ENCODE results near the gene HS2ST1. TPM values are rescaled to one million over a fixed set of nuclear protein-coding genes. Genes with fewer than 3 reads are reported as not detected.

Gene HS2ST1
- total RNA-seq, 1 donor from 2014 or later = 11.5 TPM

- Histone ChIP-seq H3K4me1 (peaks cover 27% of the 10 kb centered on the region), H3K4me3 (no peak overlapping the region), H3K36me3 (no peaks in the 10 kb centered on the region), H3K27ac (no peak overlapping the region), H3K27me3 (no peaks in the 10 kb centered on the region), H3K9me3 (no peaks in the 10 kb centered on the region)
- intact Hi-C loops (cut with DNase I) = no loop called here
- DNase-seq (ENCODE audit: extremely low spot score in 2 of 2) = no peak
- TF ChIP-seq POLR2A (IDR thresholded peaks at IDR 0.05) = no peak
- TF ChIP-seq, protein P1, sequence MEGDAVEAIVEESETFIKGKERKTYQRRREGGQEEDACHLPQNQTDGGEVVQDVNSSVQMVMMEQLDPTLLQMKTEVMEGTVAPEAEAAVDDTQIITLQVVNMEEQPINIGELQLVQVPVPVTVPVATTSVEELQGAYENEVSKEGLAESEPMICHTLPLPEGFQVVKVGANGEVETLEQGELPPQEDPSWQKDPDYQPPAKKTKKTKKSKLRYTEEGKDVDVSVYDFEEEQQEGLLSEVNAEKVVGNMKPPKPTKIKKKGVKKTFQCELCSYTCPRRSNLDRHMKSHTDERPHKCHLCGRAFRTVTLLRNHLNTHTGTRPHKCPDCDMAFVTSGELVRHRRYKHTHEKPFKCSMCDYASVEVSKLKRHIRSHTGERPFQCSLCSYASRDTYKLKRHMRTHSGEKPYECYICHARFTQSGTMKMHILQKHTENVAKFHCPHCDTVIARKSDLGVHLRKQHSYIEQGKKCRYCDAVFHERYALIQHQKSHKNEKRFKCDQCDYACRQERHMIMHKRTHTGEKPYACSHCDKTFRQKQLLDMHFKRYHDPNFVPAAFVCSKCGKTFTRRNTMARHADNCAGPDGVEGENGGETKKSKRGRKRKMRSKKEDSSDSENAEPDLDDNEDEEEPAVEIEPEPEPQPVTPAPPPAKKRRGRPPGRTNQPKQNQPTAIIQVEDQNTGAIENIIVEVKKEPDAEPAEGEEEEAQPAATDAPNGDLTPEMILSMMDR (IDR thresholded peaks at IDR 0.05) = no peak
These were observed 239.9 kb downstream of the HS2ST1 start for GRCh38 chr1:87154384-87154783.

GRCh38 chr1:87155170-87155569 is 240.7 kb downstream of the HS2ST1 start:
- Histone ChIP-seq H3K36me3 (no peaks in the 10 kb centered on the region), H3K27ac (no peak overlapping the region), H3K9me3 (no peaks in the 10 kb centered on the region), H3K27me3 (no peaks in the 10 kb centered on the region), H3K4me1 (peaks cover 19% of the 10 kb centered on the region), H3K4me3 (no peak overlapping the region)
- TF ChIP-seq, protein P1 (IDR thresholded peaks at IDR 0.05) = no peak
- TF ChIP-seq POLR2AphosphoS5 (IDR thresholded peaks at IDR 0.05; ENCODE audit: insufficient read depth in 1 of 2, low read depth in 1 of 2) (no peak), POLR2A (IDR thresholded peaks at IDR 0.05) (no peak)
- DNase-seq (ENCODE audit: extremely low spot score in 2 of 2) = no peak
- intact Hi-C loops (cut with DNase I) = no loop called here

GRCh38 chr1:87155648-87156047 is 241.2 kb downstream of the HS2ST1 start:
- peaks cover 16% of the 10 kb centered on the region for H3K4me1 ChIP-seq
- H3K27ac ChIP-seq = no peak overlapping the region
- intact Hi-C loops (cut with DNase I) = no loop called here
- no peak overlapping the region for H3K4me3 ChIP-seq
- no peak for TF ChIP-seq POLR2AphosphoS5 (IDR thresholded peaks at IDR 0.05; ENCODE audit: insufficient read depth in 1 of 2, low read depth in 1 of 2)
- TF ChIP-seq, protein P1 (IDR thresholded peaks at IDR 0.05) = no peak
- TF ChIP-seq POLR2A (IDR thresholded peaks at IDR 0.05) = no peak
- H3K27me3 ChIP-seq = no peaks in the 10 kb centered on the region
- no peak for DNase-seq (ENCODE audit: extremely low spot score in 2 of 2)
- no peaks in the 10 kb centered on the region for H3K9me3 ChIP-seq
- no peaks in the 10 kb centered on the region for H3K36me3 ChIP-seq

DNA sequence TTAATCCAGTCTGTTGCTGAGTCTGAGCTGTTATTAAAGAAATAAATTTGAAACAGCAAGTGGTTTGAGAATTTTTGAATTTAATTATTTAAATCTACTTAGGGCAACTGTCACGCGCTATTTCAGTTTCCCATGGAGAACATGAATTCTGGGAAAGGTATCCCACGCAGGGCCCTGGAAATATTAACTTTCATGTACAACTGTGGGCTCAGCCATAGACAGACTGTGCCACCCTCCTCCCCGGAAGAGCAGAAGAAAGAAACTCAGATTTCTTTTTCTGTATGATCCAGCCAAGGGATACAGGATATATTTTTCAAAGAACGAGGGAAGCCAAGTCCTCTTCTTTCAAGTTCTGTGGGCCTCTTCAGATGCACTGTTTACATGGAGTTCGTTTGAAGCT is 241.7 kb downstream of the HS2ST1 start:
- H3K27me3 ChIP-seq = no peaks in the 10 kb centered on the region
- no peaks in the 10 kb centered on the region for H3K36me3 ChIP-seq
- no peak for DNase-seq (ENCODE audit: extremely low spot score in 2 of 2)
- H3K9me3 ChIP-seq = no peaks in the 10 kb centered on the region
- intact Hi-C loops (cut with DNase I) = no loop called here
- H3K4me1 ChIP-seq = peaks cover 12% of the 10 kb centered on the region
- no peak overlapping the region for H3K4me3 ChIP-seq
- TF ChIP-seq POLR2AphosphoS5 (IDR thresholded peaks at IDR 0.05; ENCODE audit: insufficient read depth in 1 of 2, low read depth in 1 of 2) = no peak
- TF ChIP-seq POLR2A (IDR thresholded peaks at IDR 0.05) = no peak
- no peak overlapping the region for H3K27ac ChIP-seq

DNA sequence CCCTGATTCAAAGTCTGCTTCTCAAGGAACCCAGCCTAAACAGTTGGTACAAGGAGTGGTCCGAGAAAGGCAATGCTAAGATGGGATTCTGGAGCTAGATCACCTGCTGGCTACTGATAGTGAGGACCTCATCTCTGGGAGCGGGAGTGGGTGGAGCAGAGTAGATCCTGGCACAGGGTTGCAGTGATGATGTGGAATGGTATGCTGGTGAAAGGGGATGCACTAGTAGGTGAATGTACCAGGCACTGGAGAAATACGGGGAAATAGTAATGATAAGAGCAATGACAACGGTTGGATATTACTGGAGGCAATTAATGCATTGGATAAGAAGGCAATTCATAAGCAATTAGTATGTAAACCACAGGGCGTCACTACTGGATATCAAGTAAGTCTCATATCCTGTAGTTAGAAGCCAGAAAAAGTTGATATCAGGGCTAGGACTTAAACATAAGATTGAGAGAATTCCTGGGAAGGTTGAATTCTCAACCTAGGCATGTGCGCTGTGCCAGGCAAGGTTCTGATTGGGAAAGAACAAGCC is 245.0 kb downstream of the HS2ST1 start:
- intact Hi-C loops (cut with DNase I) = no loop called here
- Histone ChIP-seq H3K36me3 (no peaks in the 10 kb centered on the region), H3K27me3 (no peaks in the 10 kb centered on the region), H3K9me3 (no peaks in the 10 kb centered on the region), H3K4me1 (no peaks in the 10 kb centered on the region), H3K4me3 (no peak overlapping the region), H3K27ac (no peak overlapping the region)
- TF ChIP-seq POLR2AphosphoS5 (IDR thresholded peaks at IDR 0.05; ENCODE audit: insufficient read depth in 1 of 2, low read depth in 1 of 2) (no peak), POLR2A (IDR thresholded peaks at IDR 0.05) (no peak)
- TF ChIP-seq, protein P1 (IDR thresholded peaks at IDR 0.05) = no peak
- DNase-seq (ENCODE audit: extremely low spot score in 2 of 2) = no peak

Other genes starting within 250 kb of the HS2ST1 start
- gene SH3GLB1, start 210.1 kb upstream of the HS2ST1 start, total RNA-seq = 53.8 TPM
- gene SELENOF, start 509 bp upstream of the HS2ST1 start, total RNA-seq = 77.3 TPM

Data from vagina (tissue), 2 donors.